ENCODE measurements around the gene RAB1B. TPM values are rescaled to one million over a fixed set of nuclear protein-coding genes. Genes with fewer than 3 reads are reported as not detected.

The RAB1B gene
- total RNA-seq, 1 donor from 2014 or later, result 102 TPM

GRCh38 chr11:66259225-66259624 is 9.2 kb upstream of the RAB1B start:
- Mint-ChIP-seq H3K27ac (no peak overlapping the region), H3K27me3 (no peaks in the 10 kb centered on the region), H3K9me3 (ENCODE audit: low read depth) (no peaks in the 10 kb centered on the region), H3K4me3 (ENCODE audit: low read depth) (peak overlapping the region; percentile 82), H3K36me3 (ENCODE audit: insufficient read depth) (peaks cover 11% of the 10 kb centered on the region), H3K4me1 (ENCODE audit: low read depth) (peaks cover 11% of the 10 kb centered on the region)
- TF ChIP-seq CTCF (IDR thresholded peaks at IDR 0.05; ENCODE audit: unreplicated experiment), result no peak
- no peak for DNase-seq (ENCODE audit: low spot score, unreplicated experiment)

- Mint-ChIP-seq H3K27me3 (no peaks in the 10 kb centered on the region), H3K4me3 (ENCODE audit: low read depth) (no peak overlapping the region), H3K9me3 (ENCODE audit: low read depth) (no peaks in the 10 kb centered on the region), H3K4me1 (ENCODE audit: low read depth) (peaks cover 11% of the 10 kb centered on the region), H3K36me3 (ENCODE audit: insufficient read depth) (peaks cover 13% of the 10 kb centered on the region), H3K27ac (no peak overlapping the region)
- DNase-seq (ENCODE audit: low spot score, unreplicated experiment), result no peak
- no peak for TF ChIP-seq CTCF (IDR thresholded peaks at IDR 0.05; ENCODE audit: unreplicated experiment)
Measured at GRCh38 chr11:66259956-66260355, 8.5 kb upstream of the RAB1B start.

- Mint-ChIP-seq H3K4me1 (ENCODE audit: low read depth) (peaks cover 11% of the 10 kb centered on the region), H3K27ac (no peak overlapping the region), H3K4me3 (ENCODE audit: low read depth) (no peak overlapping the region), H3K27me3 (no peaks in the 10 kb centered on the region), H3K9me3 (ENCODE audit: low read depth) (no peaks in the 10 kb centered on the region), H3K36me3 (ENCODE audit: insufficient read depth) (peaks cover 13% of the 10 kb centered on the region)
- no peak for DNase-seq (ENCODE audit: low spot score, unreplicated experiment)
- no peak for TF ChIP-seq CTCF (IDR thresholded peaks at IDR 0.05; ENCODE audit: unreplicated experiment)
Measured at GRCh38 chr11:66261578-66261977, 6.9 kb upstream of the RAB1B start.

GRCh38 chr11:66262191-66262590 is 6.2 kb upstream of the RAB1B start:
- Mint-ChIP-seq H3K4me3 (ENCODE audit: low read depth) (no peak overlapping the region), H3K27me3 (no peaks in the 10 kb centered on the region), H3K27ac (no peak overlapping the region), H3K36me3 (ENCODE audit: insufficient read depth) (peaks cover 15% of the 10 kb centered on the region), H3K9me3 (ENCODE audit: low read depth) (no peaks in the 10 kb centered on the region), H3K4me1 (ENCODE audit: low read depth) (peaks cover 9% of the 10 kb centered on the region)
- DNase-seq (ENCODE audit: low spot score, unreplicated experiment), result no peak
- TF ChIP-seq CTCF (IDR thresholded peaks at IDR 0.05; ENCODE audit: unreplicated experiment), result no peak

GRCh38 chr11:66262696-66263095 is 5.7 kb upstream of the RAB1B start:
- H3K9me3 Mint-ChIP-seq (ENCODE audit: low read depth), result no peaks in the 10 kb centered on the region
- no peak overlapping the region for H3K4me3 Mint-ChIP-seq (ENCODE audit: low read depth)
- no peak overlapping the region for H3K27ac Mint-ChIP-seq
- peaks cover 10% of the 10 kb centered on the region for H3K4me1 Mint-ChIP-seq (ENCODE audit: low read depth)
- TF ChIP-seq CTCF (IDR thresholded peaks at IDR 0.05; ENCODE audit: unreplicated experiment), result no peak
- no peak for DNase-seq (ENCODE audit: low spot score, unreplicated experiment)
- H3K36me3 Mint-ChIP-seq (ENCODE audit: insufficient read depth), result peaks cover 15% of the 10 kb centered on the region
- H3K27me3 Mint-ChIP-seq, result no peaks in the 10 kb centered on the region

All from progenitor cell of endocrine pancreas (in vitro differentiated cells).